ENCODE results near the gene IMPG2.
A peak's percentile ranks its signal among the peaks of the same experiment; 100 is the strongest.

The IMPG2 gene

DNA sequence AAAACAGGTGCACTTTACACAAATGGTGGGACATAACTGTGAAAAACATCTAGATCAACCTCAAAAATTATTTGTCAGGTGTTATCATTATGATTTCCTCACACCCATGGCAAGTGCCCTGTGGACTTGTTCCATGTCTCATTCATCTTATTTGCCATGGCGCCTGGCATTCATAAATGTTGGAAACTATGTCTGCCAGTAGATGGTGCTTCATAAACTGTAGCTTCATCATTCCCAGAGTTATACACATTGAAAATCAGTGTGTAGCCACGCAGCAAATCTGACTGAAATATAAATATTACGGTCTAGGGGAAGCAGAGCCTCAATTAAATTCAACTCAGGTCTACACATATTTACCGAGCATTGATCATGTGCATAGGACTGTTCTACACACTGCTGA is 90.7 kb downstream of the IMPG2 start:
- Histone ChIP-seq H3K36me3 (ENCODE audit: insufficient read depth, low read length) (no peaks in the 10 kb centered on the region), H3K27ac (ENCODE audit: low read depth, low read length) (no peak overlapping the region), H3K9ac (ENCODE audit: low read length) (no peak overlapping the region), H3K9me3 (ENCODE audit: low read length) (no peaks in the 10 kb centered on the region), H3K4me3 (ENCODE audit: low read depth in 1 of 2, low read length in 2 of 2) (no peak overlapping the region), H3K27me3 (ENCODE audit: control insufficient read depth in 1 of 2, insufficient read depth in 2 of 2, low read length in 2 of 2) (no peaks in the 10 kb centered on the region), H3K4me1 (ENCODE audit: insufficient read depth, low read length) (peaks cover 21% of the 10 kb centered on the region)

DNA sequence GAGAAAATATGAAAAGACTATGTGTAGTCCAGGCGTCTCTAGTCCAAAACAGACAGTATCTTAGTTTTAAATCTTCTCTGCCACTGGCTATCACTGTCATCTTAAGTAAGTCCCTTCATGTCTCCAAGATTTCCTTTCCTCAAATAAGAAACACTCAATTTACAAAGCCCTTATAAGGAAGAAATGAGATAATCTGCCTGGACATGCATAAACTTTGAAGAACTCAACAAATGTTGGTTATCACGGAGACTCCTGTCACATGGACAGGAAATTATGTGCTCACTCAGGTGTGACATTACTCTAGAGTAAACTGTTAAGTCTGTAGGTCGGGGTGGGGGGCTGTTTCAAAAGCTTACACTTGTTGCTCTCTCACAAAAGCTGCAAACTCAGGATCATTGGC is 91.9 kb downstream of the IMPG2 start:
- no peak overlapping the region for H3K9ac ChIP-seq (ENCODE audit: low read length)
- no peak overlapping the region for H3K27ac ChIP-seq (ENCODE audit: low read depth, low read length)
- H3K36me3 ChIP-seq (ENCODE audit: insufficient read depth, low read length): no peaks in the 10 kb centered on the region
- H3K4me1 ChIP-seq (ENCODE audit: insufficient read depth, low read length): peaks cover 21% of the 10 kb centered on the region
- no peaks in the 10 kb centered on the region for H3K27me3 ChIP-seq (ENCODE audit: control insufficient read depth in 1 of 2, insufficient read depth in 2 of 2, low read length in 2 of 2)
- H3K4me3 ChIP-seq (ENCODE audit: low read depth in 1 of 2, low read length in 2 of 2): no peak overlapping the region
- no peaks in the 10 kb centered on the region for H3K9me3 ChIP-seq (ENCODE audit: low read length)

- H3K9ac ChIP-seq (ENCODE audit: low read length): no peak overlapping the region
- H3K4me1 ChIP-seq (ENCODE audit: insufficient read depth, low read length): peaks cover 5% of the 10 kb centered on the region
- H3K9me3 ChIP-seq (ENCODE audit: low read length): no peaks in the 10 kb centered on the region
- no peak overlapping the region for H3K4me3 ChIP-seq (ENCODE audit: low read depth in 1 of 2, low read length in 2 of 2)
- no peaks in the 10 kb centered on the region for H3K27me3 ChIP-seq (ENCODE audit: control insufficient read depth in 1 of 2, insufficient read depth in 2 of 2, low read length in 2 of 2)
- H3K36me3 ChIP-seq (ENCODE audit: insufficient read depth, low read length): no peaks in the 10 kb centered on the region
- no peak overlapping the region for H3K27ac ChIP-seq (ENCODE audit: low read depth, low read length)
Measured at GRCh38 chr3:101224739-101225138, 95.6 kb downstream of the IMPG2 start.

DNA sequence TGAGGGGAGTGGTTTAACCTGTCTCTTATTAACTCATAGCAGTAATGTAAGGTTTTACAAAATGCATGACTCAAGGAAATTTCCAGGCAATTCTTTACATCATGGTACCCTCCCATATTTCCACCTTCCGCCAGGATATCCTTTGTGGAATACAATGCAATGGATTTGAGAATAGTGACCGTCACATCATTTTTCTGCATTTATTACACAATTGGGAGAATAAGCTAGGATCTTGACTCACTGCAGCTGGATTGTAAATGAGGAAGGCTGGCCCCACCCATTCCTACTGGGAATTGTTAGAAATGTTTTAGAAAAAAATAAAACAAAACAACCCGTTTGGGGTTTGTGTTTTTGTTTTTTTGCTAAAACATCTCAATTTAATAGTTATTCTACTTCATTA is 97.4 kb downstream of the IMPG2 start:
- no peaks in the 10 kb centered on the region for H3K36me3 ChIP-seq (ENCODE audit: insufficient read depth, low read length)
- no peak overlapping the region for H3K27ac ChIP-seq (ENCODE audit: low read depth, low read length)
- no peaks in the 10 kb centered on the region for H3K27me3 ChIP-seq (ENCODE audit: control insufficient read depth in 1 of 2, insufficient read depth in 2 of 2, low read length in 2 of 2)
- no peaks in the 10 kb centered on the region for H3K4me1 ChIP-seq (ENCODE audit: insufficient read depth, low read length)
- H3K9ac ChIP-seq (ENCODE audit: low read length): no peak overlapping the region
- no peak overlapping the region for H3K4me3 ChIP-seq (ENCODE audit: low read depth in 1 of 2, low read length in 2 of 2)
- H3K9me3 ChIP-seq (ENCODE audit: low read length): no peaks in the 10 kb centered on the region

GRCh38 chr3:101219842-101220560 is 100.4 kb downstream of the IMPG2 start:
- Histone ChIP-seq H3K27ac (ENCODE audit: low read depth, low read length) (no peak overlapping the region), H3K27me3 (ENCODE audit: control insufficient read depth in 1 of 2, insufficient read depth in 2 of 2, low read length in 2 of 2) (no peaks in the 10 kb centered on the region), H3K9ac (ENCODE audit: low read length) (no peak overlapping the region), H3K36me3 (ENCODE audit: insufficient read depth, low read length) (no peaks in the 10 kb centered on the region), H3K9me3 (ENCODE audit: low read length) (no peaks in the 10 kb centered on the region), H3K4me3 (ENCODE audit: low read depth in 1 of 2, low read length in 2 of 2) (no peak overlapping the region), H3K4me1 (ENCODE audit: insufficient read depth, low read length) (peaks cover 15% of the 10 kb centered on the region)

DNA sequence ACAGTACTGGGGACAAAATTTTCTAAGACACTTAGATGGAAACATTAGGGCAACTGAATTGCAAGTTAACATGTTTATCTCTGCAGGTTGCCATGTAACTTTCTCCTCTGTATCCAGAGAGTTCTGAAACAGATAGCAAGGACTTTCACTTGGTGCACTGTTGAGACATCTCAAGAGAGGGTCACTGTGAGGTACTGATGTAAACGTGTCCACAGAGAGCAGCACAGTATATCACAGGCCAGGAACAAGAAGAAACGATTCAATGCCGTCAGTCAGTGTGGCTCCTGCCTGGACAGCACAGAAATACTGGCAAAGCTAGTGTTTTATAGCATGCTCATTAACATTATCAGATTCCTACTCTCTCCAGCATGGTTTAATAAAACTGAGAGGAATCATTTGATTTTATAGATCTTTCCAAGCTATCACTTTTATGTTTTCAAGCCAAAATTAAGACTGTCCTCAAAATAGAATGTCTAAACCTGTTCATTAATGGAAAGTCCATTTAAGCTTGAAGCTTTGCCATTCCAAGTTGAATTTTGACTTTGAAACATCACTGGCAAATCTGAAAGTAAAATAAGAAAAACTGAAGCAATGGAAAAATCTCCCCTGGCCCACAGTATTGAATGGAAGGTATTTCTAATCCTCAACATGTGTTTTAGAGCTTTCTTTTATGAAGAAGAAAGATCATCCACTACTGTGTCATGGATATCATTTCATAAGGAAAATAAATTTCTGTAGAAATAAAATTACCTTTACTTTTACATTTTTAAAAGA is 102.7 kb downstream of the IMPG2 start:
- no peak overlapping the region for H3K27ac ChIP-seq (ENCODE audit: low read depth, low read length)

DNA sequence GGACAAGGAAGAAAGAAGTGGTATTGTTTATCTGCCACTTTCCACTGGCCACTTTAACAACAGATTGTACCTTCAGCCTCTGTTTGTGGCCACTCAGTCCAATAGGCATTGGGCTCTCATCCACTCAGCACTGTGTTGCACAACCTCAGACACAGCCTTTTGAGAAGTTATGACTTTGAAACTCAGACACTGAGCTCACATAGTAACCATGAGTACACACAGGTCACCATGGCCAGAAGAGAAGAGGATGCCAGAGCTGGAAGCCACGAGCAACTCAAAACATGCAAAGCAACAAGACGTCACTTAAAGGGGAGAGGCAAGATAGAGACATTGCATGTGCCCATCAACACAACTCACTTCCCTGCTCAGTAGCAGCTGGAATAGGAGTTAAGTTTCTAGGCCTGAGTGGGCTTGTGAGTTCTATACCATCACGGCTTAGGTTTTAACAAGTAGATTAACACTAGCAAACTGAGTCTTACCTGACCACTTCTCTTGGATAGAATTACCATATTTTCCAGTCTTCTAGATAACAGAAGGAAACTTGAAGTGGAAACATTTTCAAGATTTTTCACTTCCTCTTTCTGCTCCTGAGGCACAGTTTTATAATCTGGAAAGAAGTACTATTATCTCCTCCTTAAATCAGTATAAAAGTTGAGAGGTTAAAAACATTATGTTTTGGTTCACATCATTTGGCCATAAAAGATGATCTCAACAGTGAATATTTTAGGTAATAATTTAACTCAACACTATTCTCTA is 103.5 kb downstream of the IMPG2 start:
- Histone ChIP-seq H3K4me1 (ENCODE audit: insufficient read depth, low read length) (peaks cover 15% of the 10 kb centered on the region), H3K9me3 (ENCODE audit: low read length) (no peaks in the 10 kb centered on the region), H3K27ac (ENCODE audit: low read depth, low read length) (no peak overlapping the region), H3K27me3 (ENCODE audit: control insufficient read depth in 1 of 2, insufficient read depth in 2 of 2, low read length in 2 of 2) (no peaks in the 10 kb centered on the region), H3K9ac (ENCODE audit: low read length) (no peak overlapping the region), H3K4me3 (ENCODE audit: low read depth in 1 of 2, low read length in 2 of 2) (no peak overlapping the region), H3K36me3 (ENCODE audit: insufficient read depth, low read length) (no peaks in the 10 kb centered on the region)

More for the DNA sequence above, 102.7 kb downstream of the IMPG2 start:
- H3K9ac ChIP-seq (ENCODE audit: low read length): no peak overlapping the region
- H3K27me3 ChIP-seq (ENCODE audit: control insufficient read depth in 1 of 2, insufficient read depth in 2 of 2, low read length in 2 of 2): no peaks in the 10 kb centered on the region
- no peak overlapping the region for H3K4me3 ChIP-seq (ENCODE audit: low read depth in 1 of 2, low read length in 2 of 2)
- H3K4me1 ChIP-seq (ENCODE audit: insufficient read depth, low read length): peaks cover 15% of the 10 kb centered on the region
- no peaks in the 10 kb centered on the region for H3K36me3 ChIP-seq (ENCODE audit: insufficient read depth, low read length)
- no peaks in the 10 kb centered on the region for H3K9me3 ChIP-seq (ENCODE audit: low read length)

- Histone ChIP-seq H3K4me3 (ENCODE audit: low read depth in 1 of 2, low read length in 2 of 2) (no peak overlapping the region), H3K9me3 (ENCODE audit: low read length) (no peaks in the 10 kb centered on the region), H3K27ac (ENCODE audit: low read depth, low read length) (no peak overlapping the region), H3K36me3 (ENCODE audit: insufficient read depth, low read length) (no peaks in the 10 kb centered on the region), H3K9ac (ENCODE audit: low read length) (no peak overlapping the region), H3K4me1 (ENCODE audit: insufficient read depth, low read length) (peaks cover 12% of the 10 kb centered on the region), H3K27me3 (ENCODE audit: control insufficient read depth in 1 of 2, insufficient read depth in 2 of 2, low read length in 2 of 2) (no peaks in the 10 kb centered on the region)
Measured at GRCh38 chr3:101212730-101213129, 107.6 kb downstream of the IMPG2 start.

DNA sequence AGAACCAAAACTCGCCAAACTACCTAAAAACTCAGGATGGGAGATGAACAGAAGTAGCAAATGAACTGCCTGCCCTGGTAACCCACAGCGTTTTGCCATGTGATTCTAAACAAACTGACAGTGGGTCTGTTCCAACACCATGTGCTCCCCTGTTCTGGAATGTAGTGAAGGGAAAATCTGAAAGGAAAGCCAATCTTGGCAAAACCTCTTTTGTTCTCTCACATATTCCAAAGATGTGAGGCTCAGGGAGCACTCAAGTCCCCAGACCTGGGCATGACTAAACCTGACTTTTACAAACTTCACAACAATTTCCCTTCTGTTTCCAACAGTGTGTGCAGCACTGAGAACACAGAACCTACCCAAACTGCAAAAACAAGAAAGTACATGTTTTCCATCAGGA is 116.1 kb downstream of the IMPG2 start:
- H3K36me3 ChIP-seq (ENCODE audit: insufficient read depth, low read length): no peaks in the 10 kb centered on the region
- H3K4me1 ChIP-seq (ENCODE audit: insufficient read depth, low read length): peaks cover 22% of the 10 kb centered on the region
- H3K9me3 ChIP-seq (ENCODE audit: low read length): no peaks in the 10 kb centered on the region
- no peak overlapping the region for H3K9ac ChIP-seq (ENCODE audit: low read length)
- H3K27ac ChIP-seq (ENCODE audit: low read depth, low read length): no peak overlapping the region
- no peak overlapping the region for H3K4me3 ChIP-seq (ENCODE audit: low read depth in 1 of 2, low read length in 2 of 2)
- H3K27me3 ChIP-seq (ENCODE audit: control insufficient read depth in 1 of 2, insufficient read depth in 2 of 2, low read length in 2 of 2): no peaks in the 10 kb centered on the region

GRCh38 chr3:101203411-101203810 is 117.0 kb downstream of the IMPG2 start:
- Histone ChIP-seq H3K27me3 (ENCODE audit: control insufficient read depth in 1 of 2, insufficient read depth in 2 of 2, low read length in 2 of 2) (no peaks in the 10 kb centered on the region), H3K36me3 (ENCODE audit: insufficient read depth, low read length) (no peaks in the 10 kb centered on the region), H3K9ac (ENCODE audit: low read length) (no peak overlapping the region), H3K27ac (ENCODE audit: low read depth, low read length) (peak overlapping the region; percentile 4), H3K4me1 (ENCODE audit: insufficient read depth, low read length) (peaks cover 22% of the 10 kb centered on the region), H3K9me3 (ENCODE audit: low read length) (no peaks in the 10 kb centered on the region), H3K4me3 (ENCODE audit: low read depth in 1 of 2, low read length in 2 of 2) (no peak overlapping the region)

DNA sequence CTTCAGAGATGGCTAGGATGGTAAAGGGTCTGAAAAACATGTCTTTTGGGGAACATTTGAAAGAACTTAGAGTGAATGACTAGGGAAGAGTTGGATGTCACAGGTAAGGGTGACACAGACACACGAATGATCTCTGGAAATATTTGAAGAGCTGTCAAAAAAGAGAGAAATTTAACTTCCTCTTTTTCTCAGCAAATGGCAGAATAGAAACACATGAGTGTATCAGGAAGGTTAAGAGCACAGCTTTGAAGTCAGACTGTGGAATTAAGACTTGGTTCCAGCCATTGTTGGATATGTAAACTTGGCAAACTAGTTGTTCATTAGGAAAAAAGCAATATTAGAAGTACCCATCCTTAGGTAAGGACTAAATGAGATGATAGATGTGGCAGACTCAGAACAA is 117.7 kb downstream of the IMPG2 start:
- Histone ChIP-seq H3K9me3 (ENCODE audit: low read length) (no peaks in the 10 kb centered on the region), H3K9ac (ENCODE audit: low read length) (no peak overlapping the region), H3K27me3 (ENCODE audit: control insufficient read depth in 1 of 2, insufficient read depth in 2 of 2, low read length in 2 of 2) (no peaks in the 10 kb centered on the region), H3K4me1 (ENCODE audit: insufficient read depth, low read length) (peaks cover 22% of the 10 kb centered on the region), H3K27ac (ENCODE audit: low read depth, low read length) (no peak overlapping the region), H3K4me3 (ENCODE audit: low read depth in 1 of 2, low read length in 2 of 2) (no peak overlapping the region), H3K36me3 (ENCODE audit: insufficient read depth, low read length) (no peaks in the 10 kb centered on the region)
